MCF 10A (cell line): Measurements from ENCODE around the gene METTL21C. TPM values are rescaled to one million over a fixed set of nuclear protein-coding genes. Genes with fewer than 3 reads are reported as not detected.

Experiments
- BruUV-seq: library from RNA; stranded (reverse); fragments of 400-500 nt; replicated peaks from 2 replicates; lab custom pipeline; 2021; lab: Mats Ljungman, UMichigan
- CTCF ChIA-PET: fragments of 300-600 bp; sonication (Branson Sonifier 250); formaldehyde crosslinking; extraction: SDS; loops from one replicate; lab custom pipeline; 2021; ENCODE audit warnings: antibody characterized with exemption, inconsistent platforms; lab: Yijun Ruan, JAX
- POLR2A ChIA-PET: fragments of 300-600, 350-650 bp; sonication (Branson Sonifier 250); formaldehyde crosslinking; extraction: SDS; loops from one replicate; lab custom pipeline; 2020; ENCODE audit warnings: antibody characterized with exemption, inconsistent platforms; lab: Yijun Ruan, JAX
- DNase-seq: peaks from one replicate; pipeline ENCODE4 v3.0.0-alpha.2; 2018; ENCODE audit not compliant: unreplicated experiment
- H3K27ac Mint-ChIP-seq: one replicate; pipeline ENCODE4 v1.8.0; 2022; ENCODE audit warnings: mild to moderate bottlenecking, low read depth, mixed read lengths; ENCODE audit not compliant: unreplicated experiment
- H3K27me3 Mint-ChIP-seq: one replicate; pipeline ENCODE4 v1.8.0; 2022; ENCODE audit warnings: mixed read lengths; ENCODE audit not compliant: insufficient read depth, unreplicated experiment
- H3K36me3 Mint-ChIP-seq: one replicate; pipeline ENCODE4 v1.8.0; 2022; ENCODE audit warnings: mild to moderate bottlenecking, moderate library complexity, mixed read lengths; ENCODE audit not compliant: insufficient read depth, unreplicated experiment
- H3K4me1 Mint-ChIP-seq: one replicate; pipeline ENCODE4 v1.8.0; 2022; ENCODE audit warnings: mixed read lengths; ENCODE audit not compliant: insufficient read depth, unreplicated experiment
- H3K4me3 Mint-ChIP-seq: one replicate; pipeline ENCODE4 v1.8.0; 2022; ENCODE audit warnings: mild to moderate bottlenecking, moderate library complexity, mixed read lengths; ENCODE audit not compliant: unreplicated experiment
- H3K9me3 Mint-ChIP-seq: one replicate; pipeline ENCODE4 v1.8.0; 2022; ENCODE audit warnings: mixed read lengths; ENCODE audit not compliant: unreplicated experiment
- intact Hi-C: fragments of 100-400 bp; cut with micrococcal nuclease; formaldehyde crosslinking; loops from 2 replicates; pipeline ENCODE4 v1.14.1; 2022
- total RNA-seq: library from RNA; stranded (reverse); gene quantifications from 2 replicates; pipeline ENCODE4 v1.2.3, GENCODE V29; 2022
- TF ChIP-seq, protein P1 (sequence below): fragments of 200-600 bp; IDR thresholded peaks from one replicate; pipeline ENCODE4 v1.8.0; 2022; ENCODE audit warnings: antibody characterized with exemption, mild to moderate bottlenecking; ENCODE audit not compliant: unreplicated experiment

METTL21C gene
- total RNA-seq, 1 experiment from 2014 or later: not detected

DNA sequence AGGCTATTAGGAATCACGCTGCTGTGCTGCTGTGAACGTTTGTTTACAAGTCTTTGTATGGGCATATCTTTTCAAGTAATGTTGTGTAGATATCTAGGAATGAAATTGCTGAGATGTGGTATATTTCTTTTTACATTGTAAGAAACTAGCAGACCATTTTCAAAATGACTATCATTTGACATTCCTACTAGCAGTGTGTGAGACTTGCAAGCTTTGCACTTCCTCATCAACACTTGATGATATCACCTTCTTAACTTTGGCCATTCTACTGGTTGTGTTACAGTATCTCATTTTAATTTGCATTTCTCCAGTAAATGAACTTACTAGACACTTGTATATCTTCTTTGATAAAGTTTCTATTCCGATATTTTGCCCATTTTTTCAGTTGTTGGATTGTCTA lies 12.1 kb downstream of the METTL21C start:
- CTCF ChIA-PET: interaction anchor here (0.9 kb wide), 1 partner anchor 42 kb away, joined by 4 read pairs; no protein-coding TSS in a partner anchor
- TF ChIP-seq, protein P1, sequence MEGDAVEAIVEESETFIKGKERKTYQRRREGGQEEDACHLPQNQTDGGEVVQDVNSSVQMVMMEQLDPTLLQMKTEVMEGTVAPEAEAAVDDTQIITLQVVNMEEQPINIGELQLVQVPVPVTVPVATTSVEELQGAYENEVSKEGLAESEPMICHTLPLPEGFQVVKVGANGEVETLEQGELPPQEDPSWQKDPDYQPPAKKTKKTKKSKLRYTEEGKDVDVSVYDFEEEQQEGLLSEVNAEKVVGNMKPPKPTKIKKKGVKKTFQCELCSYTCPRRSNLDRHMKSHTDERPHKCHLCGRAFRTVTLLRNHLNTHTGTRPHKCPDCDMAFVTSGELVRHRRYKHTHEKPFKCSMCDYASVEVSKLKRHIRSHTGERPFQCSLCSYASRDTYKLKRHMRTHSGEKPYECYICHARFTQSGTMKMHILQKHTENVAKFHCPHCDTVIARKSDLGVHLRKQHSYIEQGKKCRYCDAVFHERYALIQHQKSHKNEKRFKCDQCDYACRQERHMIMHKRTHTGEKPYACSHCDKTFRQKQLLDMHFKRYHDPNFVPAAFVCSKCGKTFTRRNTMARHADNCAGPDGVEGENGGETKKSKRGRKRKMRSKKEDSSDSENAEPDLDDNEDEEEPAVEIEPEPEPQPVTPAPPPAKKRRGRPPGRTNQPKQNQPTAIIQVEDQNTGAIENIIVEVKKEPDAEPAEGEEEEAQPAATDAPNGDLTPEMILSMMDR: no peak
- no peak for DNase-seq
- BruUV-seq: no TSS peak
- Mint-ChIP-seq H3K36me3 (peaks cover 31% of the 10 kb centered on the region), H3K4me3 (no peak overlapping the region), H3K9me3 (no peaks in the 10 kb centered on the region), H3K27me3 (no peaks in the 10 kb centered on the region), H3K27ac (no peak overlapping the region), H3K4me1 (no peaks in the 10 kb centered on the region)
- intact Hi-C loops: no loop called here
- POLR2A ChIA-PET: interaction anchor here (0.7 to 1.5 kb wide), 3 partner anchors 8 to 11 kb away, joined by 3 to 4 read pairs (median 4); no protein-coding TSS in a partner anchor

DNA sequence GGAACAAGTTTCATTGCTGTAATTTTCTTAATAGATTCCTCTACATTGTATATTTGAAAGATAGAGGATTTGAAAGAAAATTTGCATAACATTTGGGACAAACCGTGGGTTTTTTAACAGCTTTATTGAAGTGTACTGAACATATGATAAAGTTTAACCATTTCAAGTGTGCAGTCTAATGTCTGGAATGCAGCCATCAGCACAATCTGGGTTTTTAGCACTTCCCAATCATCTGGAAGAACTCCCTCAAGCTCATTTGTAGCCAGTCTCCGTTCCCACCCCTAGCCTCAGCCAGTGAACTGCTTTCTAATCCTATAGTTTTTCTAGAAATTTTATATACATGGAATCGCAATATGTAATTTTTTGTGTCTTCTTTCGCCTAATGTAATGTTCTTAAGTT lies 12.6 kb downstream of the METTL21C start:
- intact Hi-C loops: no loop called here
- POLR2A ChIA-PET: interaction anchor here (0.7 to 1.5 kb wide), 3 partner anchors 11 to 77 kb away, joined by 3 to 4 read pairs (median 4); no protein-coding TSS in a partner anchor
- Mint-ChIP-seq H3K4me3 (no peak overlapping the region), H3K36me3 (peaks cover 34% of the 10 kb centered on the region), H3K9me3 (no peaks in the 10 kb centered on the region), H3K4me1 (no peaks in the 10 kb centered on the region), H3K27me3 (no peaks in the 10 kb centered on the region), H3K27ac (no peak overlapping the region)
- TF ChIP-seq, protein P1: no peak
- CTCF ChIA-PET: no interaction called here
- DNase-seq: no peak
- BruUV-seq: no TSS peak

GRCh38 chr13:102680842-102681740 lies 13.8 kb downstream of the METTL21C start:
- no peaks in the 10 kb centered on the region for H3K27me3 Mint-ChIP-seq
- no peak overlapping the region for H3K4me3 Mint-ChIP-seq
- CTCF ChIA-PET: interaction anchor here (0.6 kb wide), 1 partner anchor 101 kb away, joined by 5 read pairs; no protein-coding TSS in a partner anchor
- peaks cover 40% of the 10 kb centered on the region for H3K36me3 Mint-ChIP-seq
- BruUV-seq: TSS peak; percentile 4
- POLR2A ChIA-PET: interaction anchor here (0.7 to 1.3 kb wide), 2 partner anchors 9 to 46 kb away, joined by 4 read pairs; no protein-coding TSS in a partner anchor
- H3K27ac Mint-ChIP-seq: no peak overlapping the region
- no peak for DNase-seq
- H3K9me3 Mint-ChIP-seq: no peaks in the 10 kb centered on the region
- no peaks in the 10 kb centered on the region for H3K4me1 Mint-ChIP-seq
- intact Hi-C loops: no loop called here
- TF ChIP-seq, protein P1: no peak

- ChIA-PET POLR2A (interaction anchor here (0.6 to 1.8 kb wide), 4 partner anchors 28 to 169 kb away, joined by 3 to 8 read pairs (median 4); no protein-coding TSS in a partner anchor), CTCF (interaction anchor here (0.6 to 1.2 kb wide), 3 partner anchors 21 to 150 kb away, joined by 3 to 4 read pairs (median 3); no protein-coding TSS in a partner anchor)
- no peak for DNase-seq
- BruUV-seq: no TSS peak
- intact Hi-C loops: no loop called here
- no peaks in the 10 kb centered on the region for H3K27me3 Mint-ChIP-seq
- H3K4me1 Mint-ChIP-seq: no peaks in the 10 kb centered on the region
- no peak overlapping the region for H3K27ac Mint-ChIP-seq
- H3K9me3 Mint-ChIP-seq: no peaks in the 10 kb centered on the region
- H3K4me3 Mint-ChIP-seq: no peak overlapping the region
- TF ChIP-seq, protein P1: no peak
- peaks cover 41% of the 10 kb centered on the region for H3K36me3 Mint-ChIP-seq
These were observed 14.6 kb downstream of the METTL21C start for GRCh38 chr13:102680133-102680717.
